ENCODE measurements around the gene CUL2. TPM values are rescaled to one million over a fixed set of nuclear protein-coding genes. Genes with fewer than 3 reads are reported as not detected.

The CUL2 gene
- total and polyA plus RNA-seq, 8 donors: 3.6 to 20.0 (median 12.8) TPM

- no peak overlapping the region for H3K27ac ChIP-seq
- FAIRE-seq (no peak), DNase-seq (no peak), ATAC-seq (no peak)
- H3K27me3 ChIP-seq: no peaks in the 10 kb centered on the region
- H3K4me3 ChIP-seq: no peak overlapping the region
- H3K4me1 ChIP-seq: no peaks in the 10 kb centered on the region
- intact Hi-C loops (cut with DNase I): no loop called here
- no peaks in the 10 kb centered on the region for H3K36me3 ChIP-seq
- WGBS, 2 donors: 87 to 92% methylated on average over 4 of the region's 4 CpGs
- no peaks in the 10 kb centered on the region for H3K9me3 ChIP-seq
- TF ChIP-seq, protein P1, sequence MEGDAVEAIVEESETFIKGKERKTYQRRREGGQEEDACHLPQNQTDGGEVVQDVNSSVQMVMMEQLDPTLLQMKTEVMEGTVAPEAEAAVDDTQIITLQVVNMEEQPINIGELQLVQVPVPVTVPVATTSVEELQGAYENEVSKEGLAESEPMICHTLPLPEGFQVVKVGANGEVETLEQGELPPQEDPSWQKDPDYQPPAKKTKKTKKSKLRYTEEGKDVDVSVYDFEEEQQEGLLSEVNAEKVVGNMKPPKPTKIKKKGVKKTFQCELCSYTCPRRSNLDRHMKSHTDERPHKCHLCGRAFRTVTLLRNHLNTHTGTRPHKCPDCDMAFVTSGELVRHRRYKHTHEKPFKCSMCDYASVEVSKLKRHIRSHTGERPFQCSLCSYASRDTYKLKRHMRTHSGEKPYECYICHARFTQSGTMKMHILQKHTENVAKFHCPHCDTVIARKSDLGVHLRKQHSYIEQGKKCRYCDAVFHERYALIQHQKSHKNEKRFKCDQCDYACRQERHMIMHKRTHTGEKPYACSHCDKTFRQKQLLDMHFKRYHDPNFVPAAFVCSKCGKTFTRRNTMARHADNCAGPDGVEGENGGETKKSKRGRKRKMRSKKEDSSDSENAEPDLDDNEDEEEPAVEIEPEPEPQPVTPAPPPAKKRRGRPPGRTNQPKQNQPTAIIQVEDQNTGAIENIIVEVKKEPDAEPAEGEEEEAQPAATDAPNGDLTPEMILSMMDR (IDR thresholded peaks at IDR 0.05): no peak
Measured at GRCh38 chr10:35079265-35079664, 10.9 kb downstream of the CUL2 start.

- no peak for FAIRE-seq
Measured at GRCh38 chr10:35075228-35075627, 14.9 kb downstream of the CUL2 start.

GRCh38 chr10:35074266-35074665 is 15.9 kb downstream of the CUL2 start:
- intact Hi-C loops (cut with DNase I): no loop called here
- Histone ChIP-seq H3K36me3 (no peaks in the 10 kb centered on the region), H3K27me3 (no peaks in the 10 kb centered on the region), H3K4me1 (no peaks in the 10 kb centered on the region), H3K4me3 (no peak overlapping the region), H3K27ac (no peak overlapping the region), H3K9me3 (no peaks in the 10 kb centered on the region)
- DNase-seq: no peak
- WGBS, 2 donors: 91 to 97% methylated on average over 4 of the region's 4 CpGs
- FAIRE-seq: no peak
- TF ChIP-seq, protein P1 (IDR thresholded peaks at IDR 0.05): no peak
- no peak for ATAC-seq

More at GRCh38 chr10:35075228-35075627, 14.9 kb downstream of the CUL2 start:
- Histone ChIP-seq H3K4me3 (no peak overlapping the region), H3K27ac (no peak overlapping the region), H3K9me3 (no peaks in the 10 kb centered on the region), H3K36me3 (no peaks in the 10 kb centered on the region), H3K4me1 (no peaks in the 10 kb centered on the region), H3K27me3 (no peaks in the 10 kb centered on the region)
- TF ChIP-seq, protein P1 (IDR thresholded peaks at IDR 0.05): no peak
- 88 to 93% methylated on average over 3 of the region's 3 CpGs for WGBS, 2 donors
- DNase-seq (no peak), ATAC-seq (no peak)
- intact Hi-C loops (cut with DNase I): no loop called here

- no peaks in the 10 kb centered on the region for H3K27me3 ChIP-seq
- no peak overlapping the region for H3K4me3 ChIP-seq
- H3K9me3 ChIP-seq: no peaks in the 10 kb centered on the region
- FAIRE-seq (no peak), ATAC-seq (no peak), DNase-seq (no peak)
- no peaks in the 10 kb centered on the region for H3K4me1 ChIP-seq
- TF ChIP-seq, protein P1 (IDR thresholded peaks at IDR 0.05): no peak
- WGBS, 2 donors: 90 to 97% methylated on average over 3 of the region's 3 CpGs
- intact Hi-C loops (cut with DNase I): no loop called here
- no peak overlapping the region for H3K27ac ChIP-seq
- H3K36me3 ChIP-seq: peaks cover 0 to 5% (median 0%) of the 10 kb centered on the region in 3 donors
Measured at GRCh38 chr10:35070521-35070920, 19.6 kb downstream of the CUL2 start.

- no peak for DNase-seq
- 87 to 96% methylated on average over 3 of the region's 3 CpGs for WGBS, 2 donors
- no peak for ATAC-seq
- intact Hi-C loops (cut with DNase I): no loop called here
- Histone ChIP-seq H3K4me1 (no peaks in the 10 kb centered on the region), H3K27ac (no peak overlapping the region), H3K9me3 (no peaks in the 10 kb centered on the region), H3K4me3 (no peak overlapping the region), H3K27me3 (no peaks in the 10 kb centered on the region), H3K36me3 (peaks cover 0 to 13% (median 0%) of the 10 kb centered on the region in 3 donors)
- no peak for FAIRE-seq
- TF ChIP-seq, protein P1 (IDR thresholded peaks at IDR 0.05): no peak
Measured at GRCh38 chr10:35063837-35064454, 26.2 kb downstream of the CUL2 start.
